Measurements from ENCODE around the gene UBL5.
A peak's percentile ranks its signal among the peaks of the same experiment; 100 is the strongest.
"Not testable (repeated sequence)": the region's sequence is repeated elsewhere in the genome, so short reads cannot be mapped to it uniquely, and the experiment has no call there.

The UBL5 gene

GRCh38 chr19:9818175-9818733 lies 9.5 kb upstream of the UBL5 start:
- DNase-seq: no peak

- DNase-seq: peak; percentile 90
Measured at GRCh38 chr19:9818734-9819595, 8.8 kb upstream of the UBL5 start, which contains the start of gene FBXL12. Gene FBXL12, minus strand, starts transcription at chr19:9819079. Its CDS starts 266 bp downstream, at chr19:9818813.

- DNase-seq: no peak
Measured at GRCh38 chr19:9819596-9819909, 8.2 kb upstream of the UBL5 start.

GRCh38 chr19:9820034-9820433 lies 7.7 kb upstream of the UBL5 start:
- not testable (repeated sequence) for DNase-seq

GRCh38 chr19:9823816-9824215 lies 3.9 kb upstream of the UBL5 start:
- no peak for DNase-seq

GRCh38 chr19:9828551-9829063 lies 889 bp downstream of the UBL5 start:
- no peak for DNase-seq

- no peak for DNase-seq
Measured at GRCh38 chr19:9834307-9834725, 6.6 kb downstream of the UBL5 start.

- peak; percentile 85 for DNase-seq
Measured at GRCh38 chr19:9834726-9835506, 7.2 kb downstream of the UBL5 start, which contains the start of gene PIN1. Gene PIN1, plus strand, starts transcription at chr19:9835318. Its CDS starts 27 bp downstream, at chr19:9835345.

GRCh38 chr19:9835507-9835949 lies 7.8 kb downstream of the UBL5 start:
- no peak for DNase-seq

GRCh38 chr19:9836021-9836420 lies 8.3 kb downstream of the UBL5 start:
- no peak for DNase-seq

GRCh38 chr19:9838324-9838723 lies 10.6 kb downstream of the UBL5 start:
- DNase-seq: no peak

GRCh38 chr19:9839415-9839814 lies 11.7 kb downstream of the UBL5 start:
- DNase-seq: no peak

GRCh38 chr19:9842834-9843625 lies 15.3 kb downstream of the UBL5 start:
- DNase-seq: no peak

GRCh38 chr19:9843626-9844273 lies 16.0 kb downstream of the UBL5 start:
- DNase-seq: not testable (repeated sequence)

- DNase-seq: no peak
Measured at GRCh38 chr19:9847087-9847671, 19.5 kb downstream of the UBL5 start.

GRCh38 chr19:9848060-9848459 lies 20.3 kb downstream of the UBL5 start:
- DNase-seq: no peak

GRCh38 chr19:9848762-9849161 lies 21.0 kb downstream of the UBL5 start:
- no peak for DNase-seq

- no peak for DNase-seq
Measured at GRCh38 chr19:9849791-9850190, 22.1 kb downstream of the UBL5 start.

- DNase-seq: no peak
Measured at GRCh38 chr19:9850235-9850959, 22.7 kb downstream of the UBL5 start.

- DNase-seq: no peak
Measured at GRCh38 chr19:9854282-9854846, 26.6 kb downstream of the UBL5 start.
